GM12801 (cell line): ENCODE measurements around the gene ANKRD53.

Source experiments
- TF ChIP-seq, protein P1 (sequence below): IDR thresholded peaks from one replicate; pipeline ENCODE4 v1.5.1; 2011; ENCODE audit warnings: control low read depth; ENCODE audit not compliant: insufficient read length; ENCODE audit errors: extremely low read depth

ANKRD53 gene

DNA sequence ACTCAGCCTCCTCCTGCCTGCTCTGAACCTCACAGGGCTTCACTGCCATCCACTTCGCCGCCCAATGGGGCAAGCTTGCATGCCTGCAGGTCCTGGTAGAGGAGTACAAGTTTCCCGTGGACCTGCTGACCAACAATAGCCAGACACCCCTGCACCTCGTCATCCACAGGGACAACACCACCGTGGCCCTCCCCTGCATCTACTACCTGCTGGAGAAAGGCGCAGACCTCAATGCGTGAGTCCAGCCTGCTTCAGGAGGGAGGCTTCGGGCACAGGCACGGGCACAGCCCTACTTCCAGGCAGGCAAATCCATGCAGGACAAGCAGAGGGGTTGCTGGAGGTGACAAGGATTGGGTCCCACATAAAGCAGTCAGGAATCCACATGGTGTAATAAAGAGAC, 1.2 kb downstream of the ANKRD53 start:
- TF ChIP-seq, protein P1, sequence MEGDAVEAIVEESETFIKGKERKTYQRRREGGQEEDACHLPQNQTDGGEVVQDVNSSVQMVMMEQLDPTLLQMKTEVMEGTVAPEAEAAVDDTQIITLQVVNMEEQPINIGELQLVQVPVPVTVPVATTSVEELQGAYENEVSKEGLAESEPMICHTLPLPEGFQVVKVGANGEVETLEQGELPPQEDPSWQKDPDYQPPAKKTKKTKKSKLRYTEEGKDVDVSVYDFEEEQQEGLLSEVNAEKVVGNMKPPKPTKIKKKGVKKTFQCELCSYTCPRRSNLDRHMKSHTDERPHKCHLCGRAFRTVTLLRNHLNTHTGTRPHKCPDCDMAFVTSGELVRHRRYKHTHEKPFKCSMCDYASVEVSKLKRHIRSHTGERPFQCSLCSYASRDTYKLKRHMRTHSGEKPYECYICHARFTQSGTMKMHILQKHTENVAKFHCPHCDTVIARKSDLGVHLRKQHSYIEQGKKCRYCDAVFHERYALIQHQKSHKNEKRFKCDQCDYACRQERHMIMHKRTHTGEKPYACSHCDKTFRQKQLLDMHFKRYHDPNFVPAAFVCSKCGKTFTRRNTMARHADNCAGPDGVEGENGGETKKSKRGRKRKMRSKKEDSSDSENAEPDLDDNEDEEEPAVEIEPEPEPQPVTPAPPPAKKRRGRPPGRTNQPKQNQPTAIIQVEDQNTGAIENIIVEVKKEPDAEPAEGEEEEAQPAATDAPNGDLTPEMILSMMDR, result no peak

DNA sequence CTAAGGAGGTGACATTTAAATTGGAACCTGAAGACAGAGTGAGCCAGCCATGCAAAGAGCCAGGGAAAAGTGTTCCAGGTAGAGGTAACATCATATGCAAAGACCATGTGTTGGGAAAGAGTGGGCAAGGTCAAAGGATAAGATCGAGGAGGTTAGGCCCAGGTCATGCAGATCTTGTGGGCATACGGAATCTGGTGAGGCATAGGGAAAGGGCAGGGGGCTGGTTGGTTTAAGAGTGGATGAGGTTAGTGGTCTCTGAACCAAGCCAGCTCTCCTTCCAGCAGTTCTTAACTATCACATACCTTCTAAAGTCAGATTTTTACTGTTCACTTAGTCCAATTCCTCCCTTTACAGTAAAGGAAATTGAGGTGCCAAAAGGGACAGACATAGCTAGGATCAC, 3.0 kb downstream of the ANKRD53 start:
- TF ChIP-seq, protein P1, result no peak

DNA sequence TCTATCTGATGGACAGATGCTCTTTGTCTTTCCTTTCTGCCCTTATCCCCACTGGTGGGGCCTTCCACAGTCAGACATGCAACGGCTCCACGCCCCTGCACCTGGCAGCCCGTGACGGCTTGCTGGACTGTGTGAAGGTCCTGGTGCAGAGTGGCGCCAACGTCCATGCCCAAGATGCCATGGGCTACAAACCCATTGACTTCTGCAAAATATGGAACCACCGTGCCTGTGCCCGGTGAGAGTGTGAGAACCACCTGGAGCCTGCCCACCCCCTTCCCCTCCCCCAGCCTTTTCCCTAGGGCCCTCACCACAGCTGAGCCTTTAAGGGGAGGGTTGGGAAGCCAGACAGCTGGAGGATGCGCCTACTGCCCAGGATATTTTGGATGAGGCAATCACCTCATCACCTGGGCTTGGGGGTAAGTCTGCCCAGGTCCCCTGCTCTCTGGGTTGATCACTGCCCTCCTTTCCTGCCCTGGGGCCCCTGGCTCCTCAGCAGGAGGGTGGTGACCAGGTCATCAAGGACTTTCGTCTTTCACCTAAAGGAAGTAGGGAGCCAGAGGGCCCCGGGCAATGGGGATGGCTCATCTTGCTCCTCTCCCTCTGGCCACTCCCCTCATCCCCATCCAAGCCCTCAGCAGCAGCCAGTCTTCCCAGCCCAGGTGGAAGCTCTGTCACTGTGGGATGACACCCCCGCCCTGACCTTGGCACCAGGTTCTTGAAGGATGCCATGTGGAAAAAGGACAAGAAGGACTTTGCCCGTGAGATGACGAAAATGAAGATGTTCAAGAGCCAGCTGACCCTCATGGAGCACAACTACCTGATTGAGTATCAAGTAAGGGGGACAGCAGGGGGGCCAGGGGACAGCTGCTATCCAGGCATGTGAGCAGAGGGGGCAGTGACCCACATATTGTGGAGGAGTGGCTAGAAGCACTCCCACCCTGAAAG, 3.7 kb downstream of the ANKRD53 start:
- TF ChIP-seq, protein P1, result no peak

DNA sequence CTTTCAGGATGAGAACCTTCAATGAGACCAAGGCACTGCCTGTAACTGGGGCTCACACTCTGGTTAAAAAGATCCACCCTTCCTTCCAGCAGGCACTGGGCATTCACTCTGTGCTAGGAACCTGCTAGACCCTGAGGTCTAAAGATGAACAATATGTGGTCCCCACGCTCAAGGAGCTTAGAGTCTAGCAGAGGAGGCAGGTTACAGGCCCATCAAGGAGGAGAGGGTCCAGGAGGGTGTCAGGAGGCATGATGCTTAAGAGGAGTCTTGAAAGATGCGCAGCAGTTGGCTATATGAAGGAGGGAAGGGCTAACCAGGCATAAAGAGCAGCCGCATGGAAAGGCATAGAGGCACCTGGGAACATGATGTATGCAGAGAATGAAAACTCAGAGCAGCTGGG, 4.5 kb downstream of the ANKRD53 start:
- TF ChIP-seq, protein P1, result no peak

DNA sequence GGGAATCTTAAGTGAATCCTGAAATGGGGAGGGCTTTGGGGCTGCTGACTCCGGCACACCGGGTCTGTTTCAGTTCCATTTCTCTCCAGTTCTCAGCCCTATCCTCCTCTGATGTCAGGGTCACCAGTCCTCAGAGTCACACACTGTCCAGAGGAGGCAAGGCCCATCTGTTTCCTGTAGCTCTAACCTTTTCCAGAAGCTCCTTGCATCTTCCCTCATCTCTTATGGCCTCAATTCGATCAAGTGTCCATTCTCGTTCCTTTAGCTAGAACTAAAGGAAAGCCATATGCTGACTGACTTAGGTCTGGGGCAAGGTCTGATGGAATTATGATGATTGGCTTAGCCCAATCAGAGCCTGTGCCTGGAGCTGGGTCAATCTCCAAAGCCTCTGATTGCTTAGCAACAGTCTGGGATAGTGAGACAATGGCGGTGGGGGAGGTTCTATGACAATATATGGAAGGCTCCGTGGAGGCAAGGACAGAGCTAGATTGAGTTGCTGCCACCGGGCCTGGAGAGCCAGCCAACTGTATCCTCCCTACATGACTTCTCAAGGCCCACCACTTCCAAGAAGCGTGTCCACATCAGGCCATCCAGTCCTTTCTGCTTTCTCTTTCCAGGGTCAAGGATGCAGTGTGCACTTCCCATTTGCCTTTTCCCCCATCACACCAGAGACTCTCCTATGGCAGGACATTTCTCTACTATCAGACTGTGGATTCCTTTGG, 5.2 kb downstream of the ANKRD53 start:
- TF ChIP-seq, protein P1, result no peak

DNA sequence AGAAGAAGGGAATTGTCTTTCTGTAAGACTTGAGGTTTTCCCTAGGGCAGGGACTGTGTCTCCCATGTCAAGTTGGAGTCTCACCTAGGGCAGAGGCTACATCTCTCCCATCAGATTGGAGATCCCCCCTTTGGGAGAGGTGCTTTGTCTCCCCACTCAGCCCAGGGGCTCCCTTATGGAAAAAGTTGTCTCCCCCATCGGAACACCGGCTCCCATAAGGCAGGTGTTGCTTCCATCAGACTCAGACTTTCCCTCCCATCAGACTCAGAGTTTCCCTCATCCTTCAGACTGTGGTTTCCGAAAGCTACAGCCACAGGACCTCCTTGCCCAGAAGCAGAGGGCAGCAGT, 5.8 kb downstream of the ANKRD53 start:
- TF ChIP-seq, protein P1, result no peak

DNA sequence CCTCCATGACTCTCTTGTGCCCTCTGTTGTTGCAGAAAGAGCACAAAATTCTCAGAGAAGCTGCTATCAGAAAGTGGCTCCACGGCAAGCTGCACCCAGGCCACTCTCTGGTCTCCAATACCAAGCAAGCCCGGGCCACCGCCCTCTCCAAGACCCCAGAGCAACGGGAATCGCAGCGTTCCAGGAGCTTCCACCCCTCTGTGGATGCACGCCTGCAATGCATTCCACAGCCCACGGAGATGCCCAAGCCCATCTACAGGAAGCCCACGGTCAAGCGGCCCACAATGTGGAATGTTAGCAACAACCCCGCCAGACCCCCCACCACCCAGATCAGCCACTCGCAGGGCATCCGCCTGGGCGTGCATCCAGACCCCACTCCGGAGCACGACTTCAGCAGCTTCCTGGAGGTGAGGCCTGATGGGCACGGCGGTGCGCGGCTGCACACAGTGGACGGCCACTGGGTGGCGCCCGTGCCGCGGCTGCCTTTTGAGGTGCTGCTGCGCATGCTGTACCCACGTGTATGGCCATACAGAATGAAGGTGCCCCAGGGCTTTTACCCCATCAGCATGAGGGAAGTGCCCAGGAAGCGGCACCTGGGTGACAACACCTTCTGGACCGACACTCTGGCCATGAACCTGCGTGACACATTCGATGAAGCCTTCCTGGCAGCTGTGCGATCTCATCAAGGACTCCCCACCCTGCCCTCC, 6.3 kb downstream of the ANKRD53 start:
- TF ChIP-seq, protein P1, result no peak
